ENCODE measurements around the gene LRFN2.

Gene LRFN2

GRCh38 chr6:40376113-40376650 lies 211.0 kb downstream of the LRFN2 start:
- peak in 1 of 2 experiments; percentile 70 for DNase-seq (ENCODE audit: low read depth in 1 of 2, low spot score in 1 of 2)
- no peak for TF ChIP-seq JUND (IDR thresholded peaks at IDR 0.05; ENCODE audit: low read depth)
- in situ Hi-C loops (cut with HindIII; ENCODE audit: low pct_unique_long_range_greater_than_20kb, low sequenced_read_pairs), result no loop called here

DNA sequence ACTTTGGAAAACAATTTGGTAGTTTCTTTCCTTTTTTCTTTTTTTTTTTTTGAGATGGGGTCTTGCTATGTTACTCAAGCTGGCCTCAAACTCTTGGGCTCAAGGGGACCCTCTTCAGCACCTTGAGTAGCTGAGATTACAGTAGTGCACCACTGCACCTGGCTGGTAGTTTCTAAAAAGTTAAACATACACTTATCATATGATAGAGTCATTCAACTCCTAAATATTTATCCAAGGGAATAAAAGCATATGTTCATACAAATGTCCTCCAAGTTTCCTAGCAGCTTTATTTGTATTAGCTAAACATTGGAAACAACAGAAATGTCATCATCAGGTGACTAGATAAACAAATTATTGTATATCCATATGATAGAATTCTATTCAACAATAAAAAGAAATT lies 213.9 kb downstream of the LRFN2 start:
- in situ Hi-C loops (cut with HindIII; ENCODE audit: low pct_unique_long_range_greater_than_20kb, low sequenced_read_pairs), result no loop called here
- DNase-seq (ENCODE audit: low read depth in 1 of 2, low spot score in 1 of 2), result no peak

GRCh38 chr6:40371621-40372020 lies 215.5 kb downstream of the LRFN2 start:
- TF ChIP-seq JUND (IDR thresholded peaks at IDR 0.05; ENCODE audit: low read depth), result no peak
- in situ Hi-C loops (cut with HindIII; ENCODE audit: low pct_unique_long_range_greater_than_20kb, low sequenced_read_pairs), result no loop called here
- no peak for DNase-seq (ENCODE audit: low read depth in 1 of 2, low spot score in 1 of 2)

More for the DNA sequence above, 213.9 kb downstream of the LRFN2 start:
- no peak for TF ChIP-seq JUND (IDR thresholded peaks at IDR 0.05; ENCODE audit: low read depth)

DNA sequence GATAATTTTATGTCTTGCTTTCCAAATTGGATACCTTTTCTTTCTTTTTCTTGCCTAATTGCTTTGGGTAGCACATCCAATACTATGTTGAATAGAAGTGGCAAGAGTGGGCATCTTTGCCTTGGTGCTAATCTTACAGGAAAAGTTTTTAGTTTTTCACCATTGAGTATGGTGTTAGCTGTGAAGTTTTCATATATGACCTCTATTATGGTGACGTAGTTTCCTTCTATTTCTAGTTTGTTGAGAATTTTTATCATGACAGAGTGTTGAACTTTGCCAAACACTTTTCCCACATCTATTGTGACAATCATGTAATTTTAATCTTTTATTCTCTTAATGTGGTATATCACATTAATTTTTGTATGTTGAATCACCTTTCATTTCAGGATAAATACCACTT lies 216.1 kb downstream of the LRFN2 start:
- in situ Hi-C loops (cut with HindIII; ENCODE audit: low pct_unique_long_range_greater_than_20kb, low sequenced_read_pairs), result no loop called here
- no peak for TF ChIP-seq JUND (IDR thresholded peaks at IDR 0.05; ENCODE audit: low read depth)
- DNase-seq (ENCODE audit: low read depth in 1 of 2, low spot score in 1 of 2), result no peak

GRCh38 chr6:40369891-40370290 lies 217.3 kb downstream of the LRFN2 start:
- in situ Hi-C loops (cut with HindIII; ENCODE audit: low pct_unique_long_range_greater_than_20kb, low sequenced_read_pairs), result no loop called here
- no peak for DNase-seq (ENCODE audit: low read depth in 1 of 2, low spot score in 1 of 2)
- TF ChIP-seq JUND (IDR thresholded peaks at IDR 0.05; ENCODE audit: low read depth), result no peak

- in situ Hi-C loops (cut with HindIII; ENCODE audit: low pct_unique_long_range_greater_than_20kb, low sequenced_read_pairs), result no loop called here
- TF ChIP-seq JUND (IDR thresholded peaks at IDR 0.05; ENCODE audit: low read depth), result no peak
- no peak for DNase-seq (ENCODE audit: low read depth in 1 of 2, low spot score in 1 of 2)
Measured at GRCh38 chr6:40369042-40369441, 218.1 kb downstream of the LRFN2 start.

DNA sequence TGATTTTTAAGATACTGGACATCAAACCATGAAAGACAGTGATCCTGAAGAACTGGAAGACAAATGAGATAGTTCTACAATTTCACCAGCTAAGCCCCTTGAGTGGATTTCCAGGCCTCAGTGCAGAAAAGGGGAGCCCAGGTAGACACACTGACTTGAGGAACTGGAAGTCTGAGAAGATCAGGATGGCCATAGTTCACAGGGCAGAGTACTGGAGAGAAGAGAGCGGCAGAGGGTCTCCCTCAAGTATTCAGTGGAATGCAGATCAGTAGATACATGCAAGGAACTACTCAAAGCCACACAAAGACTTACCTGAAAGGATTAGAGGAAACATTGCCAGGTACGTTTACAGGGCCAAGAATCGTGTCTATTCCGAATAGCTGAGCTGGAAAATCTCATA lies 224.3 kb downstream of the LRFN2 start:
- no peak for TF ChIP-seq JUND (IDR thresholded peaks at IDR 0.05; ENCODE audit: low read depth)
- in situ Hi-C loops (cut with HindIII; ENCODE audit: low pct_unique_long_range_greater_than_20kb, low sequenced_read_pairs), result no loop called here
- DNase-seq (ENCODE audit: low read depth in 1 of 2, low spot score in 1 of 2), result no peak

- DNase-seq (ENCODE audit: low read depth in 1 of 2, low spot score in 1 of 2), result peak in 1 of 2 experiments; percentile 68
- TF ChIP-seq JUND (IDR thresholded peaks at IDR 0.05; ENCODE audit: low read depth), result no peak
- in situ Hi-C loops (cut with HindIII; ENCODE audit: low pct_unique_long_range_greater_than_20kb, low sequenced_read_pairs), result no loop called here
Measured at GRCh38 chr6:40359808-40360207, 227.4 kb downstream of the LRFN2 start.

DNA sequence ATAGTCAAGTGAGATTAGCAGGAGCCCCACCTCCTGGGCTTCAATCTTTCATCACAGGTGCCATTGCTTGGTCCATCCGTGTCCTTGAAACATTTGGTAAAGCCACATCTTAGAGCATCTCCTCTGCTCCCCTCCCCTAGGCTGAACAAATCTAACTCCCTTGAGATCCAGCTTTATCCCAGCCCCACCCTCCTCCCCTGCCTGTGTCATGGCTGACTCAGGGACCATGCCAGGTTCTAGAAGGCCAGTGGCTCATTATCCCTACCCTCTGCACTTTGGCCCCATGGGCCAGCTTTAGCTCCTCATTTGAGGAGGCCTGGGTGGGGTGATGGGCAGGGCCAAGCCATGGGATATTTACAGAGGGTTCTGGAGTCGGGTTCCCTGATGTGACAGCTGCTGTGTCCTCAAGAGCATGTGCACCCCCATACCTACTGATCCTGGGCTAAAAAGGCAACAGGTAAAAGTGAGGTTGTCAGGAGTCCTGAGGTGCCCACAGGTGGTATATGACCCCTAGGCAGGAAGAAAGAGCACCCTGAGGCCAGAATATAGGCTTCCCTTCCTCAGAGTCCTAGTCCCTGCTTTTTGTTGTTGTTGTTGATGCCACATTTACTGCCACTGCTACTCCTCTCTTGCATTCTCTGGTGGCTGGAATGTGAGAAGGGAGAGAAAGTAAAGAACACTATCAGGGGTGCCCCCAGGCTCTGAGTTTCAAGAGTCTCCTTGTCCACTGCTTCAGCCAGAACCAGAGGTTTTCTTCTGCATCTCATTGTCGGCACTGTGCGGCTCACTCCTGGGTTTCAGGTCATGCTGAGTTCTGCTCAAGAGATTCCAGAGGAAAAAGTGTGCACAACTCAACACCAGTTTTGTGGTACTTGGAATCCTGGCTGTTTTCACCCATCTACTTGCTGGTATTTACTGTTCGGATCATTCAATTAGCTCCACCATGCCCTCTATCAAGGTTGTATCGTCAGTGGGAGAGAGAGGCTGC lies 228.4 kb downstream of the LRFN2 start:
- DNase-seq (ENCODE audit: low read depth in 1 of 2, low spot score in 1 of 2), result peak in 1 of 2 experiments; percentile 16
- in situ Hi-C loops (cut with HindIII; ENCODE audit: low pct_unique_long_range_greater_than_20kb, low sequenced_read_pairs), result no loop called here

DNA sequence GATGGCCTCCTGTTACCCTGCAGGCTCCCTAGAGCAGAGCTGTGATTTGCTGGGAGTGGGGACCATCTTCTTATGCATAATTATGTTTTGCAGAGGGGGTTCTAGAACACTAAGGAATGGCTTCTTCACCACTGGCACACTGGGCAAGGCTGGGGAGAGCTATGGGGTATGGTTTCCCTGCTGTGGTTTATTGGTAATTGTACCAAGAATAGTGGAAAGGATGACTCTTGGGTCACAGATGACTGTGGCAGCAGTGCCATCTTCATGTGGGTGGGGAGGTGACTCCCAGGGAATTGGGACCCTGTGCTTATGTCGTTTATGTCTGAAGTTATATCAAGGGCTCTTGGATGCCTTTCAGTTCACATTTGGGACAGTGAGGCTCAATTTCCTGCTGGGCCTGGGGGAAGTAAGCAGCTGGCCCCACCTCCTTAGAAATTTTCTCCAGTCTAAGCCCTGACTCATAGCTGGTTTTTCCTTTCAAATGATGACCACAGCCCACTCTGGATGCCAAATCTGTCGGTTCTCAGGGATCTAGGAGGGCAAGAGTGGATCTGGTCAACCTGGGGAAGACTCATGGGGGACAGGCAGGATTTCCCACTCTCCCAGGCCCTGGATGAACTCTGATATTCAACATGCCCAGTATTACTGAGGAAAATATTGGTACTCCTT lies 230.8 kb downstream of the LRFN2 start:
- no peak for TF ChIP-seq JUND (IDR thresholded peaks at IDR 0.05; ENCODE audit: low read depth)
- no peak for DNase-seq (ENCODE audit: low read depth in 1 of 2, low spot score in 1 of 2)
- in situ Hi-C loops (cut with HindIII; ENCODE audit: low pct_unique_long_range_greater_than_20kb, low sequenced_read_pairs), result no loop called here

More for the DNA sequence above, 228.4 kb downstream of the LRFN2 start:
- TF ChIP-seq JUND (IDR thresholded peaks at IDR 0.05; ENCODE audit: low read depth), result no peak

DNA sequence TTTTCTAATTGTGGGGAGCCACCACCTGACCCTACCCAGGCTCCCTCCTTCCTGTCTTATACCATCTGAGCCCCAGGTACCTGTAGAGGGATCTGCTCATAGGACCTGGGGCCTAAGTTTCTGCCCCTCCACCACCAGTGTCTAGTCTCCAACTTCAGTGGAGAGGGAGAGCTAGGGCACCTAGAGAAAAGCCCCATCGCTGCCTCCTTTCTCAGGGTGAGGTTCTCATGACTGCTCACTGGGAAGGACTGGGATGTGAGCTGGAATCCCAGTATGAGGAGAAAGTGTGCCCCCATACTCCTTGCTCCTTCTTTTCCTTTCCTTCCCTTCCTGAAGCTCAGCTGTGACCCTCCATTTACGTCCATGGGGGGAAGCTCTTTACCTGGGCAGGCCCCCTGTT lies 231.6 kb downstream of the LRFN2 start:
- DNase-seq (ENCODE audit: low read depth in 1 of 2, low spot score in 1 of 2), result no peak
- in situ Hi-C loops (cut with HindIII; ENCODE audit: low pct_unique_long_range_greater_than_20kb, low sequenced_read_pairs), result no loop called here
- no peak for TF ChIP-seq JUND (IDR thresholded peaks at IDR 0.05; ENCODE audit: low read depth)

DNA sequence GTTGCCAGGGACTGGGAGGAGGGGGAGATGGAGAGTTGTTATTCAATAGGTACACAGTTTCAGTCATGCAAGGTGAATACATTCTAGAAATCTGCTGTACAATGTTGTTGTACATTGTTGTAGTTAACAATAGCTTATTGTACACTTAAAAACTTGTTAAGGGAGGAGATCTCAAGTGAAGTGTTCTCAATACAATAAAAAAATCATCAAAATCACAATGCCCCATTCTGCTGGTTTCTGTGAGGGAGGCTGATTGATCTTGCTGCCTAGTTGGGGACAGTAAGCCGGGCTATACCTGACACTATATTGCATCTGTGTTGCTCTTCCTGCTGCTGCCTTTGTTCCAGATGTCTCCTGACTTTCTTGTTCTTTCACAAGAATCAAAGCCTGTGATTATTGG lies 232.1 kb downstream of the LRFN2 start:
- in situ Hi-C loops (cut with HindIII; ENCODE audit: low pct_unique_long_range_greater_than_20kb, low sequenced_read_pairs), result no loop called here
- TF ChIP-seq JUND (IDR thresholded peaks at IDR 0.05; ENCODE audit: low read depth), result no peak
- no peak for DNase-seq (ENCODE audit: low read depth in 1 of 2, low spot score in 1 of 2)

GRCh38 chr6:40353967-40354452 lies 233.2 kb downstream of the LRFN2 start:
- no peak for TF ChIP-seq JUND (IDR thresholded peaks at IDR 0.05; ENCODE audit: low read depth)
- DNase-seq (ENCODE audit: low read depth in 1 of 2, low spot score in 1 of 2), result no peak
- in situ Hi-C loops (cut with HindIII; ENCODE audit: low pct_unique_long_range_greater_than_20kb, low sequenced_read_pairs), result no loop called here

All from T47D (cell line).